COLO668 (cell line): ENCODE measurements around the gene GLIS1.
"Not testable (repeated sequence)": the region's sequence is repeated elsewhere in the genome, so short reads cannot be mapped to it uniquely, and the experiment has no call there.

Experiments
- DNase-seq: peaks from one replicate; lab custom pipeline; 2025; ENCODE audit not compliant: unreplicated experiment; lab: John Stamatoyannopoulos, UW

GLIS1 gene

DNA sequence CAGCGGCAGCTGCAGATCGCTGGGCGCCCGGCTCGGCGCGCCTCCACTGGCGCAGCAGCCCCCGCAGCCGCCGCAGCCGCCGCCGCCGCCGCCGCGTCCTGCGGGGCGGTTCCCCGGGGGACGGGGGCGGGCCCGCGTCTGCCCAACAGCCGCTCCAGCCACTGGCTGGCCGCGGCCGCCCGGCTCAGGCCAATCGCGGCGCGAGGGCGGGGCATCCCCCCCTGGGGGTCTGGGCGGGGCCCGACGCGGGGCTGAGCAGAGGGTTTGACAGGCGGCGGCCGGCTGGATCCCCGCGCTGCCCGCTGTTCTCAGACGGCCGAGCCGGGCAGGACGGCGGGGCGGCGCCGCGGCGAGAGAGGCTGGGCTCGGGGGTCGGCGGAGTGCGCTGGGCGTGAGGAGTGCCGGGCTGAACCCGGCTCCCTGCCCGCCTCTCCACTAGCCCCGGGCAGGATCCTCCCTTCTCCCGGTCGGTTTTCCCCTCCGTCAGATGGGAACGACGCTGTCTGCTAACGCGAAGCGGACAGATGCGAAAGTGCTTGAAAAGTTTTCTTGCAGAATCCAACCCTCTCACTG, at the start of gene GLIS1:
Gene GLIS1 (minus strand): TSS at position 56 of the 573 bp plus-strand sequence. CDS start 1,100 bp downstream, outside the sequence.
- DNase-seq: peak; percentile 96

DNA sequence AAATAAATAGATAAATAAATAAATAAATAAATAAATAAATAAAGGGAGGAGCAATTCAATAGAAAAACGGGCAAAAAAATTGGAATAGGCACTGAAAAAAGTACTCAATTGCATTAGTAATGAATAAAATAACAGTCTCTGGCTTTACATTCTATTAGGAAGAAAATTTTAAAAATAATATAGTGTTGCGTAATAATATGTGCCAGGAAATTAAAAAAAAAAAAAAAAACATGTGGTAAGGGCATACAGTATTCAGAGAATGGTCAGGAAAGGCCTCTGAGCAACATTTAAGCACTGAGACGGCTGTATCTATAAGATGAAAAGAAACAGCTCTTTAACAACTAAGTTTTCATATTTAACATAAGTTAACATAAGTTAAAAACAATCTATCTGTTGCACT, 48.7 kb upstream of the GLIS1 start:
- DNase-seq: no peak

DNA sequence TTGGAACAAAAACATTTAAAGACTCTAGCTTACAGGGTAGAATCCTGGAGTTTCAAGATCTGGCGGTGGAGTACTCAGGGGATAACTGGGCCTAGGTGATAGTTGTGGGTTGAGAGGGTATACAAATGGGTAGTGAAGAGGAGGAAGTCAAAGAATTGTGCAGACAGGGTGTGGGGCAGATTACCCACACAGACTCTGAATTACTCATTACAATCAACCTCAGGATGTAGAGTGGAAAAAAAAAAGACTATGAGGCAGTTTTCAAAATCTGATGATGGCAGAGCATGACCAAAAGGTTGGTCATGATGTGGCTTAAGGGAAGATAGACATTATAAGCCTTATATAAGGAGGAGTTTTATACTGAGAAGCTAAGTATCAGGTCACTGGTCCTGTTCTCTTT, 44.1 kb upstream of the GLIS1 start:
- no peak for DNase-seq

DNA sequence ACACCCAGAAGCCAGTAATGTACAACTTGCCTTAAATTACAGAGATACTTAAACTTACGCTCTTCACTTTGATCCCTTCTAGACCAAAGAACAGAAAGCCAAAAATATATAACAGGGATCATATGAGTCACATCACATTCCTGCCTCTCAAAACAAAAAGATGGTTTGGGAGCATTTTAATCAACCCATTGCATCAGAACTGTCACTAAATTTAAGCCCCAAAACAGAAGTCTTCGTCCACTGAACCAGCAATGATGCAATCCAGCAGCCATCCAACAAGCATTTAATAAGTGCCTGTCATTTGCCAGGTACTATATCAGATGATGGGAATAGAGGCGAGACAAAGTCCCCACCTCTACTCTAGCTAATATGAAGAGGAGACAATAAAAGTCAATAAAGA, 42.7 kb upstream of the GLIS1 start:
- DNase-seq: no peak

DNA sequence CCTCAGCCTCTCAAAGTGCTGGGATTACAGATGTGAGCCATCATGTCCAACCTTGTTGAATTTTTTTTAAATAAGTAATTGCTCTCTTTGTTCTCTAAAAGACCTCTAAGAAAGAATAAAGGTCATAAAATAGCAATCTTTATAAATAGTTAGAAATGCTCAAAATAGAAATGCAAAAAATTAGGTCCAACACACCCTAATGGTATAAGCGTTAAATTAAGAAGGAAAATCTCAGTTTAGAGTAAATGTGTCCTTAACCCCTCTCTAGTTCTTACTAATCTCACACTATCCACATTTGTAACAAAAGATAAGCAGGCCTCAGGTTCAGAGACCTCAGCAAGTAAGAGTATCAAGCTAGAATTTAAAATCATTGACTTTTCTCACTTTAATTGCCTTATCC, 38.3 kb upstream of the GLIS1 start:
- no peak for DNase-seq

DNA sequence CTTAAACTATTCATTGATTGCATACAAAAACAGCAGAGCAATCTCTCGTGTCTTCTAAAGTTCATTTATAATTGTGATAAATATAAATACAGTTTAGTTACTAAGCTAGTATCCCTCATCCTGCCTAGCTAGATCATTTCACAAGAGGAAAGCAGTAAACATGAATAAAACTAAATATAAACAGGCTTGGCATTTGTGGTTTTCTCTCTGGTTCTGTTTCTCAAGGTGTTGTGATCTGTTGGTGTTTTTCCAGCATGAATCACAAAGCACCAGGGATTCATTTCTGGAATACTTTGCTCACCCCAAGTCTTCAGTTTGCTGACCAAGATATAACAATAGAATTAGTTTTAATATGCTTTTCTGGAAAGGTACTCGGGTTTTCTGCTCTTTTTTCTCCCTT, 32.7 kb upstream of the GLIS1 start:
- no peak for DNase-seq

DNA sequence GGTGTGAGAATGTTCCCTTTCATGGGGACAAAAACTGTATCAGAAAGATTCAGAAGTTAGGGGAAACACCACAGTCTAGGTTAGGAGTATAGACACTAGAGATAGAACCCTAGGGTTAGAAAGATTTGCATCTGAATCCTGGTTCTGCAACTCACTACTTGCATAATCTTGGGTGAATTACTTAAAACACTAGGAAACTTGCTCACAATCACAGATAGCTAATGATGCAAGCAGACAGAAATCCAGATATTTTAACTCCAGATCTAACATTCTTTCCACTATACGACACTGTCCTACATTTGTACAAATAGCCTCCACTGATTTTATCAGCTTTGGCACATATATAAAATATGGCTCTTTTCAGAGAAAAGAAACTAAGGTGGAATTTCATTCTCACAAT, 30.8 kb upstream of the GLIS1 start:
- DNase-seq: no peak

DNA sequence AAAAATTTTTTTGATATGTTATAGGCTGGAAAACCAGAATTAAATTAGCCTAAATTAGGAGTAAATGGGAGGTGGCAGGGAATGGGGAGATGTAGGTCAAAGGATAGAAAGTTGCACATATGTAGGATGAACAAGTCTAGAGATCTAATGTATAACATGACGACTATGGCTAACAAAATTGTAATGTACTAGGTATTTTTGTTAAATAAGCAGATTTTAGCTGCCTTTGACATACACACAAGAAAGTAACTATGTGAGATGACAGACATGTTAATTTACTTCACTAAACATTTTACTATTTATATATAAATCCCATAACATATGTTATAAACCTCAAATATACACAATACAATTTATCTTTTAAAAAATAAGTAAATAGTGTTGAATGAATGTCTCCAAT, 30.2 kb upstream of the GLIS1 start:
- no peak for DNase-seq

DNA sequence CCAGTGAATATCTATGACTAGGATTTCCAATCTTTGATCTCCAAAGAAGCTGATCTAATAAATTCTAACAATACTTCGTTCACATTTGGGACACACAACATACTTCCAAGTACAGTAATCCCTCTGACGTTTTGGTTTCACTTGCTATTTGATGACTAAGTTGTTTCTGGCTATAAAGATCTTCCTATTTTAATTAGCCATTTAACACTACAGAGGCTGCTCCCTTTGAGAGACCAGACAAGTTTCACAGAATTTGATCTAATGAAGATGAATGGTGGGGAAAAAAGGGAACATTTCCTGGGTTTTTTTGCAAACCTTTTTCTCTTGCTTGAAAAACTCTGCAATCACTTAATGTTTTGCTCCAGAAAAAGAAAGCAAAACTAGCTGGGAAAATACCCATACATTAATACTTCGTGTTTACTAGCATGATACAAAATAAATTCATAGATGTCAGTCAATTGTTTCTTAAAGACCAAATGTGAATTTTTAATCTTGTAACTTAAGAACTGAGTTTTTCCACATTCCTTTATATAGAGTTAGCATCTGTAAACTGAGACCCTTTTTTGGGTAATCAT, 28.0 kb upstream of the GLIS1 start:
- DNase-seq: no peak

DNA sequence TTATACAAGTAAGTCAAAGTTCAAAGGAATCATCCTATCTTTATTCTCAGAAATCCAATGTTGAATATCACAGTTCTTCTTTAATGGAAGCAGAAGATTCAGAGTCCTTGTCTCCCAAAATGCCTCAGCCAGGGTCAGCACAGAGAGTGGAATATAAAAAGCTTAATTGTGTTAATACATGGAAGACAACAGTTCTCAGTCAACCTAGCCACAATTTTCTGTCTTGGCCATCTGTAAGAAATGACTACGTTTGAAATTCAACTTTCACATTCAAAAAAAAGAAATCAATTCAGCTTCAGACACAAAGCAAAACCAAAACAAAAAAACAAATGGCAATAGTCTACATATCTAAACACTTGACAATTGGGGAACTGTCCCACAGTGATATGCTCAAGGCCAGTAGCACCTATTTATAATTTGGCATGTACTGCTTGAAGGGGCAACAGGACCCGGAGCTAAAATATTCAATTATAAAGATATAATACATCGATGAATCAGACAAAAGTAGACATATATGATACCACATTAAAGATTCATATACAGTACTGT, 27.3 kb upstream of the GLIS1 start:
- no peak for DNase-seq

DNA sequence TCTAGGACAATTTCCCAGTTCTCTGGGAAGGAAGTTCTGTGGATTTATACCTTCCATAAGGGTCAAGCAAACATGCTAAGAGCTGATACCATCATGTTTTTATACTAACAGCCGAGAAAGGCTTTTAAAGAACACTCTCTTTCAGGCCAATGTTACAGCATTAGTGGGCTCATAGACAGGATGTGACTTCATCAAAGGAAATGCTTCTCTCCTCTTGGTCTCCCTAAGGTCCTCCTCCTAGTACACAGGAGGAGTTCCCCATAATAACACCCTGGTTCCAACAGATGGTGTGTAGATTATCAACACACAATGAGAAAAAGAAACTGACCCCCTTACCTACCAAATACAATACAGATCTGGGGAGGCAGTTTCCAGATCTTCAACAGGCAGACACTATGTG, 26.7 kb upstream of the GLIS1 start:
- DNase-seq: no peak

DNA sequence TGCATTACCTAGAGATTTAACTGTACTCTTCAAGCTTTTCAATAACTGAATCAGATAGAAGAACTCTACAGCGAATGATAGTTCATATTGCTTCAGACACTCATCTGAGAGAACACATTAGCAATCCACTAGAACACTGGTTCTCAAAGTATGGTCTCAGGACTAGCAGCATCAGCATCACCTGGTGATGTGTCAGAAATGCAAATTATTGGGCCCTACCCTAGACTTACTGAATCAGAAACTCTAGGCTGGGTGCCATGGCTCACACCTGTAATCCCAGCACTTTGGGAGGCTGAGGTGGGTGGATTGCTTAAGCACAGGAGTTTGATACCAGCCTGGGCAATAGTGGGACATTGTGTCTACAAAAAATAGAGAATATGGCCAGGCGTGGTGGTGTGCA, 24.9 kb upstream of the GLIS1 start:
- no peak for DNase-seq

DNA sequence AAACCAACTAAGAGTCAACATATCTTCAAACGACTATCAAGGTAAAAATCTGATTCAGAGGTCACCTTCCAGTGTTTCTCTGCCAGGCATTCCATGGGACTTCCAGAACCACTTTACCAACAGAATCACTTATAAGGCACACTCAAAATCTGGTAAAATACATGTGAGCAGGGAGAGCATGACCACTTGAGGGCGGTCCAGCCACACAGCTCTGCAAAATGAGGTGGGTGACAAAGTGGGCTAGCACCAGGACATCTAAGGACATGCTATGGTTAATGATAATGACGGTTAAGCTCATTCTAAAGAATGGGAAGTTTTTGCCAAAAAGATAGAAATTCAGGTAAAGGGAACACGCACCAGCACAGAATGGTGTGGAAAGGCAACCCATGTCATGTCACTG, 24.5 kb upstream of the GLIS1 start:
- no peak for DNase-seq

DNA sequence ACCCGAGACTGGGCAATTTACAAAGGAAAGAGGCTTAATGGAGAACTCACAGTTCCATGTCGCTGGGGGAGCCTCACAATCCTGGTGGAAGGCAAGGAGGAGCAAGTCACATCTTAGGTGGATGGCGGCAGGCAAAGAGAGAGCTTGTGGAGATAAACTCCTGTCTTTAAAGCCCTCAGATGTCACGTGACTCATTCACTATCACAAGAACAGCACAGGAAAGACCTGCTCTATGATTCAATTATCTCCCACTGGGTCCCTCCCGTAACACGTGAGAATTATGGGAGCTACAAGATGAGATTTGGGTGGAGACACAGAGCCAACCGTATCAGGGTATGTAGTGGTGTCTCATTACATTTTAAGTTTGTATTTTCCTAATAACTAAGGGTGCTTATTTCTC, 21.5 kb upstream of the GLIS1 start:
- not testable (repeated sequence) for DNase-seq

DNA sequence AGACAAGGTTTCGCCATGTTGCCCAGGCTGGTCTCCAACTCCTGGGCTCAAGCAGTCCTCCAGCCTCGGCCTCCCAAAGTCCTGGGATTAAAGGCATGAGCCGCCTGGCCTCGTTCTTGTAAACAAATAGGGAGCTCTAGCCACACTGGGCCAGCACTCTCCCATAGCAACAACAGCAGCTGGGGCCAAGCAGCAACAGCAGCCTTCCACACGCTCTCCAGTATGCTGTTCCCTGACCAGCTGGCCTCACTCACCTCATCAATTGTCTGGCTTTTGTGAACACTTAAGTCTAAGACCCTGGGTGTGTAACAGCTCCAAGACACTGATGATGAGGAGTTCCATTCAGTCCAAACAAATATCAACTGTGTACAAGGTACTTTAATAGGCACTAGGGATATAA, 16.9 kb upstream of the GLIS1 start:
- DNase-seq: no peak

DNA sequence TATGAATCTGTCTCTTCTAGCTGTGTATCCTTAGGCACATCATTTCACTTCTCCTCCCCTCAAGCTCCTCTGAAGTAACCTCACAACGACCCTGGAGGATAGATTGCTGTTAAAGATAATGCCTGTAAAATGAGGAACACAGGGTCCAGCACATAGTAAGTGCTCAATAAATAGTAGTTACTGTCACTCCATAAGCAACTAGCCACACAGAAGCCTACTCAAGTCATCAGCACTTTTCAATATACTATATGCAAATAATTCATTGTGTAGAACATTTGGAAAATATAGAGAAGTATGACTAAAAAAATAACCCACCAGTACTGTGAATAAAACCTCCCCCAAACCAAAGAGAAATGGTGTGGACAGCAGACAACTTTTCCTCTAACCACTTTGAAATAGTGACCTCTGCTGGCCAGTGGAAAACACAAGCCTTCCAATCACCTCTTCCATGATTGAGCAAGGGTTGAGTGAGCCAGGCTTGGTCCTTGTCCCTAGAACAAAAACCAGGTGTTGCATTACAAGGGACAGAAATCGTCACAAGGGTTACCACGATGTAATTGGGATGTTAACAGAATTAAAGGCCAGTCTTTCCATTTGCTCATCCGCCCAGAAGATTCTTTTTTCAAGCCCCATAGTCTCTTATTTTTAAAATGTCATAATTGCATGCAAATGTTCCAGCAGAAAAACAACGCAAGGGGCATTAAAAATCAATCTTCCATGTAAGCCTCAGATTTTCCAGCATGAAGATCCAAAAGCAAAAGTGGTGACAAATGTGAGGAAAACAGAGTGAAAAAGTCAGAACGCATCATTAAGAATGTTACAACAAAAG, 15.7 kb upstream of the GLIS1 start:
- DNase-seq: peak; percentile 44

DNA sequence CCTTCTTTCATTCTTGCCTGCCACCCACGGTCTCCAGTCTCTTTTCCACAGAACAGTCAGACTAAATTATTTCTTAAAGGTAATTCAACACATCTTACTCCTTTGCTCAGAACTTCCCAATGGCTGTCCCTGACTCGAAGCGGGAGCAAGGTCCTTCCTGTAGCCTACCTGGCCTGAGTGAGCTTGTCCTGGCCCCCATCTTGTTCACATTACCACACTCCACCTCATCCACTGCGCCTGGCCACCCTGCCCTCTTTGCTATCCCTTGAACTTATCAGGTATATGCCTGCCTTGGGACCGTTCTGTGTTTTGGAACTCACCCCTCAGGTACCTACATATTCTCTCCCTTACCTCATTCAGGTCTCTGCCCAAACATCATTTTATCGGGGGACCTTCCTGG, 13.3 kb upstream of the GLIS1 start:
- DNase-seq: no peak

DNA sequence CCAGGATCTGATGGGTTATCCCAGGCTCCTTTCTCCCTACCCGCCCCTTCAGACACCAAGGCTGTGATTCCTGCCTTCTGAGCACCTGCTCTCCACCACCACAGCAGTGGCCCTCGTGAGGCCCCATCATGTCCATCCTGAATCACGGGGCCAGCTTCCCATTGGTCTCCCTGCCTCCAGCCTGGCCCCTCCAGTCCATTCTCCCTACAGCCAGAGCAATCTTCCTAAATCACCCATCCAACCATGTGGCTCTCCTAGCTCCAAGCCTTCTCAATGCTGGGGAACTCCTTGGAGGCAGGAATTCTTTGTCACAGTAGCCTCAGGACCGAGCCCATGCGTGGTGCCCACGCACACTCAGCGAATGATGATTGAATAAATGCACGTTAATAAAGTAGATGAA, 8.9 kb upstream of the GLIS1 start:
- DNase-seq: no peak

DNA sequence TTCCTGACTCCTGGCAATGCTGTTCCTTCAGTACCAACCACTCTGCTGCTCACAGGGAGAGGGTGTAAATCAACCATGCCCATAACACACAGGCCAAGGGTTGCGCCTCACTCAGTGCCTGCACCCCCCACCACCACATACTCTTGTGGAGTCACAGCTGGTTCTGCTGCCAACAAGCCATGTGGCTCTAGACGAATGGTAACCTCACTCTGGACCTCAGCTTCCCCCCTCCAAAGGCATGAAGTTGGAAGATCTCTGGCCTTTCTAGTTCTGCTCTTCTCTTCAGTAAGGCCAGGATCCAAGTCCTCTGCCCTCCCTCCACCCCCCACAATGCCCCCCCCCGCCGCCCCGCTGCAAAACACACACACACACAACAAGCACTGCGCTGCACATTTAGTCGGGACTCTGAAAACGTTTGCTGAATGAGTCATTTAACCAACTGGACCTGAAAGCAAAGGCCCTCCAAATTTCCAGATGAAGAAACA, 1.7 kb upstream of the GLIS1 start:
- DNase-seq: no peak

DNA sequence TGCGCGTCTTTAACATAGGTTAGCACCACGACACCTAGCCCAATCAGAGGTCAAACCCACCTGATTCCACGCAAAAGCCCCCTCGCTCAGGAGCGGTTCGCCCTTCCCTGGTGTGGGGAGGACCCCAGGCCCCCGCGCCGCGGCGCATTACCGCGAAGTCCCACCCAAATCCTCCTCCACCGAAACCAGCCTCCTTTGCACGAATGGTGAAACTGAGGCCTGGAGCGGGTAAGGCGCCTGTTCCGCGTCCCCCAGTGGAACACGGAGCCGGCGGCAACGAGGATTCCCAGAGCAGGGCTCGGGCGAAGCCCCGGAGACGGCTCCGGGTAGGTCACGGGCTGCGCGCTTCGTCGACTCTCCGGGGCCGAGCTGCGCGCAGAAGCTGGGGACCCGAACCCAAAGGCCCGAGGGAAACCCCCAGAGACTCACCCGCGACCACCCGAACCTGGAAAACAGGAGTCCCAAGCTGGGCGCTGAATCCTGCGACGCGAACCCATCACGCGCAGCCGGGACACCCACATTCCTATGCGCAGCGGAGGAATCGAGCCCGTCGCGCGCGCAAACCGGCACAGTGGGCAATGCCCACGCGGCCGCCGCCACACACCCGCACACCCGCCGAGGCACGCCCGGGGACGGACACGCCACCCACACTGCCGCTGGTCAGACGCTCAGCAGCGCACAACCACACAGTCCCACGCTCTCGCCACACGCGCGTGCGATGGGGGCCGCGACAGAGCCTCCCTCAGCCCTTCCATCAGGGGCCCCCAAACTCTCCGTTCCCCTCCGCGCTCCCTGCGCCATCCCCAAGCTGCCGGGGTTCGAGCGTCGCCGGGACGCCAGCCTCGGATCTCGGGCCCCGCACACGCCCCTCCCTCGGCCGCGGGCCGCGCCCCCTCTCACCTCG, 507 bp downstream of the GLIS1 start:
- peak; percentile 45 for DNase-seq

DNA sequence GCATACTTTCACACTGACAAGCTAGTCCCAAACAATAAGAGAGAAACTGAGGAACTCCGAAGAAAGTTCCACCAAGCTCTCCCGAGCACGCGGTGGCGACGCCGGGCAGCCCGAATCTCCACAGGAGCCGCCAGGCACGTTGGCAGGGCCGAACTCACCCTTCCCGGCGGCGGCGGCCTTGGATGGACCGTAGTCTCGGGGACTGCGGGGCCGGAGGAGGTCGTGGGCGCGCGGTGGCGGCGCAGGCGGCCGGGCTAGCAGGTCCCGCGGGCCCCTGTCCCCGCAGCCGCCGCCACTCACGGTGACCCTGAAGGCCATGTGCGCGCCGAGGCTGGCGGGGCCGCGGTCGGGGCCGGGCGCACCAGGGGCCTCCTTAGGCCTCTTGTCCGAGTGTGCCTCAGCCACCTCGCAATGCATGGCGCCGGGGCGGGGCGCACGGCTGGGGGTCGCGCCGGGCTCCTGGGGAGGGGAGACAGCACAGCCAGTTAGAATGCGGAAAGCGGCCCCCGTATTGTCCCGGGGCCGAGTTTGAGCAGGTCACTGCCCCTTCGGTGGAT, 1.2 kb downstream of the GLIS1 start:
- DNase-seq: peak; percentile 28
